A673 (cell line): ENCODE data around the gene ANKRD55. TPM values are rescaled to one million over a fixed set of nuclear protein-coding genes. Genes with fewer than 3 reads are reported as not detected.

Experiments used
- BruUV-seq: library from RNA; stranded (reverse); fragments of 400-500 nt; replicated peaks from 2 replicates; lab custom pipeline; 2021; lab: Mats Ljungman, UMichigan
- CTCF ChIA-PET: fragments of 300-600 bp; sonication (Branson Sonifier 250); formaldehyde crosslinking; loops from one replicate; lab custom pipeline; 2022; ENCODE audit warnings: antibody characterized with exemption; lab: Charles Lee
- POLR2A ChIA-PET: fragments of 300-600 bp; sonication (Branson Sonifier 250); formaldehyde crosslinking; loops from one replicate; lab custom pipeline; 2022; ENCODE audit warnings: antibody characterized with exemption; ENCODE audit not compliant: low non-redundant PET; lab: Charles Lee
- DNase-seq: peaks from one replicate; pipeline ENCODE4 v3.0.0-alpha.2; 2015; ENCODE audit warnings: low spot score
- H3K27ac ChIP-seq: fragments of 200-600 bp; sonication (generic); 2 replicates; pipeline ENCODE4 v1.5.1; 2016; ENCODE audit warnings: mixed run types, low read depth, mild to moderate bottlenecking, mixed read lengths, antibody characterized with exemption, low read length; ENCODE audit not compliant: poor library complexity, severe bottlenecking
- H3K27me3 ChIP-seq: fragments of 200-600 bp; sonication (generic); replicated peaks from 2 replicates; pipeline ENCODE4 v1.6.1; 2017; ENCODE audit warnings: mixed run types, low read depth, mild to moderate bottlenecking, mixed read lengths, antibody characterized with exemption, low read length; ENCODE audit not compliant: insufficient read depth, poor library complexity
- H3K36me3 ChIP-seq: fragments of 200-600 bp; sonication (generic); 2 replicates; pipeline ENCODE4 v1.6.1; 2016; ENCODE audit warnings: mixed run types, mild to moderate bottlenecking, mixed read lengths, antibody characterized with exemption, low read length; ENCODE audit not compliant: insufficient read depth, poor library complexity, severe bottlenecking
- H3K4me1 ChIP-seq: fragments of 200-600 bp; sonication (generic); 2 replicates; pipeline ENCODE4 v1.6.1; 2017; ENCODE audit warnings: mixed run types, mild to moderate bottlenecking, mixed read lengths, antibody characterized with exemption, low read length; ENCODE audit not compliant: insufficient read depth, poor library complexity, severe bottlenecking
- H3K4me3 ChIP-seq: fragments of 200-600 bp; sonication (generic); 2 replicates; pipeline ENCODE4 v1.5.1; 2016; ENCODE audit warnings: low read depth, mixed run types, mild to moderate bottlenecking, mixed read lengths, low read length; ENCODE audit not compliant: poor library complexity, severe bottlenecking
- H3K9me3 ChIP-seq: fragments of 200-600 bp; sonication (generic); 2 replicates; pipeline ENCODE4 v1.6.1; 2016; ENCODE audit warnings: mixed run types, low read depth, mild to moderate bottlenecking, mixed read lengths, antibody characterized with exemption, low read length; ENCODE audit not compliant: poor library complexity, severe bottlenecking
- CTCF ChIP-seq: fragments of 300-800, 200-600 bp; sonication (generic); conservative IDR thresholded peaks from 2 replicates; pipeline ENCODE4 v1.5.1; 2017; ENCODE audit warnings: low read depth, mild to moderate bottlenecking, antibody characterized with exemption, low read length, moderate library complexity, mixed read lengths
- EZH2 ChIP-seq: fragments of 200-600 bp; sonication (generic); IDR thresholded peaks from 2 replicates; pipeline ENCODE4 v1.6.1; 2017; ENCODE audit warnings: borderline replicate concordance, low read depth, mild to moderate bottlenecking, mixed read lengths, antibody characterized with exemption, low read length; ENCODE audit not compliant: poor library complexity, severe bottlenecking
- intact Hi-C: fragments of 100-400 bp; cut with micrococcal nuclease; formaldehyde crosslinking; loops from one replicate; pipeline ENCODE4 v1.10.0; 2022; ENCODE audit not compliant: unreplicated experiment
- total RNA-seq: library from RNA; stranded (reverse); gene quantifications from 2 replicates; pipeline ENCODE4 v1.2.3, GENCODE V29; 2021

Gene ANKRD55
- total RNA-seq, 1 experiment from 2014 or later, result not detected

GRCh38 chr5:56060276-56061110 lies 172.6 kb downstream of the ANKRD55 start:
- no peak overlapping the region for H3K4me3 ChIP-seq
- no peak for DNase-seq
- BruUV-seq, result no TSS peak

GRCh38 chr5:56059854-56060253 lies 173.3 kb downstream of the ANKRD55 start:
- no peak overlapping the region for H3K4me3 ChIP-seq
- POLR2A ChIA-PET, result no interaction called here
- no peak overlapping the region for H3K27ac ChIP-seq
- no peaks in the 10 kb centered on the region for H3K36me3 ChIP-seq
- H3K27me3 ChIP-seq, result no peaks in the 10 kb centered on the region
- no peak for DNase-seq
- intact Hi-C loops, result no loop called here
- CTCF ChIA-PET, result no interaction called here
- TF ChIP-seq EZH2, result no peak
- no peaks in the 10 kb centered on the region for H3K9me3 ChIP-seq
- no TSS peak for BruUV-seq
- no peaks in the 10 kb centered on the region for H3K4me1 ChIP-seq

More at GRCh38 chr5:56060276-56061110, 172.6 kb downstream of the ANKRD55 start:
- Histone ChIP-seq H3K27ac (no peak overlapping the region), H3K36me3 (no peaks in the 10 kb centered on the region), H3K4me1 (no peaks in the 10 kb centered on the region), H3K27me3 (no peaks in the 10 kb centered on the region), H3K9me3 (no peaks in the 10 kb centered on the region)
- intact Hi-C loops, result no loop called here
- ChIA-PET CTCF (no interaction called here), POLR2A (no interaction called here)
- TF ChIP-seq EZH2 (no peak), CTCF (no peak)

DNA sequence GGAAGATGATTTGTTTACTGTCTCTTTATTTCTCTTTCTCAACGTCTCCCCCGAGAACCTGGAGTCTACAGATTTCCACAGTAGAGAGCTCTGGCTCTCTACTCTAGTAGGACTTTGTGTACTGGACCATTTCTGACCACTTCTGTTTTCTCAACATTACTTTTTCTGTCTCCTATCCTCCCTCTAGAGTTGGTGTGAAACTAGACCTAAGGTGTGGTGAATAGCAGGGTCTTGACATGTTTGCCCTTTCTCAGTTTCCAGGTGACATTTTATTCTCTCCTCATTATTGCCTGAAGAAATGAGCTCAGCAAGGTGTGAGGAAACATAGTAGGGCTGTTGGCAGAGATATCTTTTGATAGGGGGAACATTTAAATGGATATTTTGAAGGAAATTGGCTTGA lies 176.3 kb downstream of the ANKRD55 start:
- ChIA-PET POLR2A (no interaction called here), CTCF (no interaction called here)
- Histone ChIP-seq H3K9me3 (no peaks in the 10 kb centered on the region), H3K27ac (no peak overlapping the region), H3K27me3 (no peaks in the 10 kb centered on the region), H3K36me3 (no peaks in the 10 kb centered on the region), H3K4me3 (no peak overlapping the region), H3K4me1 (no peaks in the 10 kb centered on the region)
- TF ChIP-seq EZH2 (no peak), CTCF (no peak)
- DNase-seq, result no peak
- BruUV-seq, result no TSS peak
- intact Hi-C loops, result no loop called here
